Fibroblast of villous mesenchyme (primary cell): ENCODE measurements around the gene CHRM3. TPM values are rescaled to one million over a fixed set of nuclear protein-coding genes. Genes with fewer than 3 reads are reported as not detected.

Experiments used
- DNase-seq: peaks from one replicate; pipeline ENCODE4 v3.0.0-alpha.2; 2010; ENCODE audit warnings: low read depth
- H3K4me3 ChIP-seq: 2 replicates; pipeline ENCODE4 v1.5.1; 2011; ENCODE audit warnings: low read depth, mild to moderate bottlenecking, low read length
- CTCF ChIP-seq: IDR thresholded peaks from 2 replicates; pipeline ENCODE4 v1.5.1; 2012; ENCODE audit warnings: low read depth, mild to moderate bottlenecking, low read length; ENCODE audit not compliant: insufficient read depth
- total RNA-seq: library from RNA; depleted of rRNA; stranded (reverse); fragments of >200 nt; gene quantifications from 2 replicates; pipeline ENCODE4 v1.2.3, GENCODE V29; 2012

The CHRM3 gene
- total RNA-seq, 1 donor: not detected

- no peak for DNase-seq
- no peak overlapping the region for H3K4me3 ChIP-seq
- no peak for TF ChIP-seq CTCF
These were observed 3.7 kb upstream of the CHRM3 start for GRCh38 chr1:239382666-239383065.

- no peak for TF ChIP-seq CTCF
- no peak for DNase-seq
- H3K4me3 ChIP-seq: no peak overlapping the region
These were observed 2.7 kb upstream of the CHRM3 start for GRCh38 chr1:239383714-239384113.

GRCh38 chr1:239387304-239388158 lies 1.2 kb downstream of the CHRM3 start:
- no peak for DNase-seq
- no peak for TF ChIP-seq CTCF
- H3K4me3 ChIP-seq: no peak overlapping the region

GRCh38 chr1:239388159-239388485 lies 1.8 kb downstream of the CHRM3 start:
- TF ChIP-seq CTCF: no peak
- no peak for DNase-seq
- no peak overlapping the region for H3K4me3 ChIP-seq

GRCh38 chr1:239388578-239388977 lies 2.2 kb downstream of the CHRM3 start:
- TF ChIP-seq CTCF: no peak
- DNase-seq: no peak
- H3K4me3 ChIP-seq: no peak overlapping the region

- no peak overlapping the region for H3K4me3 ChIP-seq
- no peak for TF ChIP-seq CTCF
- DNase-seq: no peak
These were observed 3.3 kb downstream of the CHRM3 start for GRCh38 chr1:239389703-239390102.

GRCh38 chr1:239392271-239392670 lies 5.9 kb downstream of the CHRM3 start:
- TF ChIP-seq CTCF: no peak
- no peak overlapping the region for H3K4me3 ChIP-seq
- no peak for DNase-seq
